Muscle of leg (tissue), 11 donors: ENCODE results near the gene FOSL1. TPM values are rescaled to one million over a fixed set of nuclear protein-coding genes. Genes with fewer than 3 reads are reported as not detected.

Source experiments
- DNase-seq: peaks from one replicate; pipeline ENCODE4 v3.0.0; 2013
- H3K27ac ChIP-seq: one replicate; pipeline ENCODE4 v1.5.1; 2013; ENCODE audit warnings: mild to moderate bottlenecking, low read length, control low read depth
- H3K27me3 ChIP-seq: one replicate; pipeline ENCODE4 v1.6.1; 2013; ENCODE audit warnings: low read length; ENCODE audit not compliant: control insufficient read depth, insufficient read depth
- H3K36me3 ChIP-seq: one replicate; pipeline ENCODE4 v1.6.1; 2013; ENCODE audit warnings: low read length; ENCODE audit not compliant: control insufficient read depth, insufficient read depth
- H3K4me1 ChIP-seq: one replicate; pipeline ENCODE4 v1.6.1; 2013; ENCODE audit warnings: low read length; ENCODE audit not compliant: control insufficient read depth, insufficient read depth
- H3K4me3 ChIP-seq: one replicate; pipeline ENCODE4 v1.5.1; 2013; ENCODE audit warnings: low read length, control low read depth
- H3K9me3 ChIP-seq: replicated peaks from 2 replicates; pipeline ENCODE4 v1.6.1; 2013; ENCODE audit warnings: low read depth, low read length; ENCODE audit not compliant: control insufficient read depth
- WGBS: methylation state at CpG from one replicate; pipeline ENCODE4 v1.1.5; 2013; ENCODE audit warnings: missing lambda C conversion rate; ENCODE audit not compliant: insufficient coverage; 5-methylcytosine and 5-hydroxymethylcytosine counted together
- polyA plus RNA-seq, 8 donors: library from polyadenylated mRNA; unstranded; fragments of 120-200 nt; gene quantifications; one replicate each; pipeline versions ENCODE4 v1.2.1 to v1.2.3, GENCODE V29; 2013; ENCODE audit warnings: inconsistent platforms in 1 of 8, low replicate concordance in 1 of 8; ENCODE audit not compliant: insufficient read length in 8 of 8, insufficient read depth in 1 of 8
- total RNA-seq: library from RNA; stranded (reverse); fragments of 120-200 nt; gene quantifications from one replicate; pipeline ENCODE4 v1.2.4, GENCODE V29; 2013

The FOSL1 gene
- total and polyA plus RNA-seq, 9 donors, result 0.19 to 0.66 (median 0.46) TPM; not detected in 1

GRCh38 chr11:65915101-65915820 lies 15.1 kb upstream of the FOSL1 start:
- Histone ChIP-seq H3K36me3 (peaks cover 14% of the 10 kb centered on the region), H3K9me3 (no peaks in the 10 kb centered on the region), H3K27ac (no peak overlapping the region), H3K27me3 (peaks cover 7% of the 10 kb centered on the region), H3K4me3 (no peak overlapping the region), H3K4me1 (peaks cover 54% of the 10 kb centered on the region)
- no peak for DNase-seq
- 63% methylated on average over 9 of the region's 10 CpGs for WGBS

GRCh38 chr11:65912845-65913244 lies 12.7 kb upstream of the FOSL1 start:
- 63% methylated on average over 3 of the region's 4 CpGs for WGBS
- H3K4me1 ChIP-seq, result peaks cover 44% of the 10 kb centered on the region

GRCh38 chr11:65911682-65912568 lies 11.7 kb upstream of the FOSL1 start:
- H3K4me3 ChIP-seq, result no peak overlapping the region
- H3K27me3 ChIP-seq, result peaks cover 28% of the 10 kb centered on the region
- peak; percentile 78 for DNase-seq
- H3K4me1 ChIP-seq, result peaks cover 35% of the 10 kb centered on the region
- H3K36me3 ChIP-seq, result peaks cover 3% of the 10 kb centered on the region
- H3K9me3 ChIP-seq, result no peaks in the 10 kb centered on the region
- WGBS, result 7% methylated on average over 7 of the region's 14 CpGs
- H3K27ac ChIP-seq, result no peak overlapping the region

More at GRCh38 chr11:65912845-65913244, 12.7 kb upstream of the FOSL1 start:
- Histone ChIP-seq H3K27ac (no peak overlapping the region), H3K9me3 (no peaks in the 10 kb centered on the region), H3K36me3 (peaks cover 12% of the 10 kb centered on the region), H3K27me3 (peaks cover 22% of the 10 kb centered on the region), H3K4me3 (no peak overlapping the region)
- DNase-seq, result peak; percentile 18

GRCh38 chr11:65907878-65908277 lies 7.7 kb upstream of the FOSL1 start:
- H3K9me3 ChIP-seq, result no peaks in the 10 kb centered on the region
- peaks cover 14% of the 10 kb centered on the region for H3K4me1 ChIP-seq
- WGBS, result 65% methylated on average over 5 of the region's 6 CpGs
- H3K36me3 ChIP-seq, result no peaks in the 10 kb centered on the region
- no peak for DNase-seq
- no peak overlapping the region for H3K4me3 ChIP-seq
- H3K27me3 ChIP-seq, result peaks cover 51% of the 10 kb centered on the region
- H3K27ac ChIP-seq, result no peak overlapping the region

- 87% methylated on average over 5 of the region's 5 CpGs for WGBS
- no peak for DNase-seq
- no peak overlapping the region for H3K4me3 ChIP-seq
- H3K27ac ChIP-seq, result no peak overlapping the region
- peaks cover 4% of the 10 kb centered on the region for H3K4me1 ChIP-seq
- H3K27me3 ChIP-seq, result peaks cover 58% of the 10 kb centered on the region
- H3K36me3 ChIP-seq, result no peaks in the 10 kb centered on the region
- no peaks in the 10 kb centered on the region for H3K9me3 ChIP-seq
Measured at GRCh38 chr11:65906602-65907001, 6.4 kb upstream of the FOSL1 start.

GRCh38 chr11:65903715-65904114 lies 3.5 kb upstream of the FOSL1 start:
- peaks cover 71% of the 10 kb centered on the region for H3K27me3 ChIP-seq
- WGBS, result 60% methylated on average over 6 of the region's 8 CpGs

GRCh38 chr11:65903068-65903481 lies 2.9 kb upstream of the FOSL1 start:
- Histone ChIP-seq H3K27me3 (peaks cover 77% of the 10 kb centered on the region), H3K4me1 (peaks cover 14% of the 10 kb centered on the region), H3K36me3 (no peaks in the 10 kb centered on the region), H3K9me3 (no peaks in the 10 kb centered on the region), H3K27ac (no peak overlapping the region), H3K4me3 (no peak overlapping the region)
- DNase-seq, result no peak
- 0% methylated on average over 1 of the region's 5 CpGs for WGBS

More at GRCh38 chr11:65903715-65904114, 3.5 kb upstream of the FOSL1 start:
- Histone ChIP-seq H3K9me3 (no peaks in the 10 kb centered on the region), H3K4me3 (no peak overlapping the region), H3K4me1 (peaks cover 14% of the 10 kb centered on the region), H3K27ac (no peak overlapping the region), H3K36me3 (no peaks in the 10 kb centered on the region)
- DNase-seq, result no peak

- Histone ChIP-seq H3K27ac (no peak overlapping the region), H3K36me3 (no peaks in the 10 kb centered on the region), H3K4me3 (no peak overlapping the region), H3K9me3 (no peaks in the 10 kb centered on the region), H3K4me1 (peaks cover 14% of the 10 kb centered on the region), H3K27me3 (peaks cover 76% of the 10 kb centered on the region)
- WGBS, result 35% methylated on average over 4 of the region's 11 CpGs
- no peak for DNase-seq
Measured at GRCh38 chr11:65900899-65901180, 652 bp upstream of the FOSL1 start.

- 1% methylated on average over 60 of the region's 78 CpGs for WGBS
- Histone ChIP-seq H3K27ac (no peak overlapping the region), H3K9me3 (no peaks in the 10 kb centered on the region), H3K4me3 (no peak overlapping the region), H3K4me1 (peaks cover 14% of the 10 kb centered on the region), H3K27me3 (peaks cover 70% of the 10 kb centered on the region), H3K36me3 (no peaks in the 10 kb centered on the region)
- DNase-seq, result no peak
Measured at GRCh38 chr11:65899356-65900124, 648 bp downstream of the FOSL1 start.
